RPMI7951 (cell line): Measurements from ENCODE around the gene NFYC. TPM values are rescaled to one million over a fixed set of nuclear protein-coding genes. Genes with fewer than 3 reads are reported as not detected.

Source experiments
- DNase-seq: peaks from one replicate; pipeline ENCODE4 v3.0.0-alpha.2; 2012; ENCODE audit warnings: low read depth
- total RNA-seq: library from RNA; depleted of rRNA; stranded (reverse); fragments of >200 nt; shearing (Covaris generic); gene quantifications from 2 replicates; pipeline ENCODE4 v1.2.3, GENCODE V29; 2014

Gene NFYC
- total RNA-seq, 1 experiment from 2014 or later: 26.1 TPM

DNA sequence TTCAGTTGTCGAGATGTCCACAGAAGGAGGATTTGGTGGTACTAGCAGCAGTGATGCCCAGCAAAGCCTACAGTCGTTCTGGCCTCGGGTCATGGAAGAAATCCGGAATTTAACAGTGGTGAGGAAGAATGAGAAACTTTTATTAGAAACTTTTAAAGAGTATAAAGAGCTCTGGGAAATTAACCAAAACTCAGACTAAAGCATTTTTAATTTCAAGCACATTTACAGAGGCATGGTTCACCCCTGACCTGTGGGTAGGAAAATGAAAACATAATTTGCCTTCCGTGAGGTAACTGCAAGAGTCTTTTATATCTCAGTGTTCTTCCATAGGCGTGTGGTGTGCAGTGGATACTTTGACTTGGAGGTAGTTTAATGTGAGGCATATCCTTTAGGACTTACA lies 47.3 kb downstream of the NFYC start:
- no peak for DNase-seq

DNA sequence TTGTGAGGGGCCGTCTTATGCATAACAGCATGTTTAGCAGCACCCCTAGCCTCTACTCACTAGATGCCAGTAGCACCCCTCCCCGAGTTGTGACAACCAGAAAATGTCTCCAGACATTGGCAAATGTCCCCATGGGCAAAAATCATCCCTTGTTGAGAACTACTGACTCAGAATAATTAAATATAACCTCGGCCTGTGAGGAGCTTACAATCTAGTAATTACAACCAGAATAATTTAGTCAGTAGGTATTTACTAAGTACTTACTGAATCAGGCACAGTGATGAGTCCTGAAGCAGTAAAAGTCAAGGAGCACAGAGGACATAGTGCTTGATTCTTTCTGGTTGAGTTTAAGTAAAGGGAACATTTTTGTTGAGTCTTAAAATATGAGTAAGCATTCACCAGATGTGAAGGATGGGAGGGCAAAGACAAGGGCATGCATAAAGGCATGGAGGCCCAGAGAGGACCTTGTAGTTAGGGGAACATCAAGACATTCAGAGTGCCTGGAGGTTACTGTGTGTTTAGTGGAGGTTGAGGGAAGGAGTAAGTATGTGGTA lies 48.0 kb downstream of the NFYC start:
- no peak for DNase-seq

DNA sequence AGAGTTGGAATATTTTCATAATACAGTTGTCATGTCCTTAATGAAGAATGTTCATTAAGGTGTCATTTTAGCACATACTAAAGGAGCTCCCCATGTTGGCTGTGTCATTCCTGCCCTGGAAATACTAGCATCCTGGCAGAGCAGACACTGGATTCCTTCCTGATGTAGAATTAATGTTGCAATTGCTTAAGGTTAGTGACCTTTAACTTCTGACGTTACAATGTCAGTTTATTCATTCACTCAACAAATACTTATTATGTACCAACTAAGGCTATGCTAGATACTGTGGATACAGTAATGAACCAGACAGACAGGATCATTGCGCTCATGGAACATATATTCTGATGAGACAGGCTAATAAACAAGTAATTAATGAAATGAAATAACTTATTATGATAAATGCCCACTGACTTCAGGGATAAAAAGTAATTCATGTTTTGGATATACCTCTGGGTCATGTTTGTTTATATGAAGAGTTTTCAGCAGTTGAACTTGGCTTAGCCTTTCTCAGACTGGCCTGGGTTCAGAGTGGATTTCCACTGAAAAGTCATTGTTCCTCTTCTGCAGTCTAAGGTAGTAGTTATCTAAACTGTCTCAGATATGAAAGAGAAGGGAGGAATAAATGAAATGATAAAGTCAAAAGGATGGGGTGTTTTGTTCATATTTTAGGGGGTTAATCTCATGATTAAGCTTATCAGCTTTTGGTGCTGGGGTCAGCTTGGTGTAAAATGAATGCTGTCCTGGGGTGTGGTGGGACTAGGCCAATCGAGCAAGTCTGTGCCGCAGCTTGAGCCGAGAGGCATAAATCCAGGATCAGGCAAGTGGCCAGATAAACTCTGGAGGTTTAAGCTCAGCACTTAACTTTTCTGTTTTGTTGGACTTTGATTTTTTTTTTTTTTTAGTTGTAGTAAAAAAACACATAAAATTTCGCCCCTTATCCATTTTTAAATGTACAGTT lies 48.8 kb downstream of the NFYC start:
- no peak for DNase-seq

DNA sequence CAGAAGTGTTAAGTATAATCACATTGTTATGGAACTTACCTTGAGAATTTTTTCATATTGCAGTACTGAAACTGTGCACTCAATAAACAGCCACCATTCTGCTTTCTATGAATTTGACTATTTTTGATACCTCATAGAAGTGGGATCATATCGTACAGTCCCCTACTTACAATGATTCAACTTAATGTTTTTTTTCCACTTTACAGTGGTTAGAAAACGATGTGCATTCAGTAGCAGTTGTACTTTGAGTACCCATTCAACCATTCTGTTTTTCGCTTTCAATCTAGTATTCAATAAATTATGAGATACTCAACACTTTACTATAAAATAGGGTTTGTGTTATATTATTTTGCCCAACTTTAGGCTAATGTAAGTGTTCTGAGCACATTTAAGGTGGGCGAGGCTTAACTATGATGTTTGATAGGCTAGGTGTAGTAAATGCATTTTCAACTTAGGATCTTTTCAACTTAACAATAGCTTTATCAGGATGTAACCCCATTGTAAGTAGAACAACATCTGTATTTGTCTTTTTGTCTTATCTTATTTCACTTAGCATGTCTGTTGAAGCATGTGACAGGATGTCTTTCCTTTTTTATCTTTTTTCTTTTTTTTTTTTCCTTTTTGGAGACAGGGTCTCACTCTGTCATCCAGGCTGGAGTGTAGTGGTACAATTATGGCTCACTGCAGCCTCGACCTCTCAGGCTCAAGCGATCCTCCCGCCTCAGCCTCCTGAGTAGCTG lies 49.7 kb downstream of the NFYC start:
- DNase-seq: no peak

DNA sequence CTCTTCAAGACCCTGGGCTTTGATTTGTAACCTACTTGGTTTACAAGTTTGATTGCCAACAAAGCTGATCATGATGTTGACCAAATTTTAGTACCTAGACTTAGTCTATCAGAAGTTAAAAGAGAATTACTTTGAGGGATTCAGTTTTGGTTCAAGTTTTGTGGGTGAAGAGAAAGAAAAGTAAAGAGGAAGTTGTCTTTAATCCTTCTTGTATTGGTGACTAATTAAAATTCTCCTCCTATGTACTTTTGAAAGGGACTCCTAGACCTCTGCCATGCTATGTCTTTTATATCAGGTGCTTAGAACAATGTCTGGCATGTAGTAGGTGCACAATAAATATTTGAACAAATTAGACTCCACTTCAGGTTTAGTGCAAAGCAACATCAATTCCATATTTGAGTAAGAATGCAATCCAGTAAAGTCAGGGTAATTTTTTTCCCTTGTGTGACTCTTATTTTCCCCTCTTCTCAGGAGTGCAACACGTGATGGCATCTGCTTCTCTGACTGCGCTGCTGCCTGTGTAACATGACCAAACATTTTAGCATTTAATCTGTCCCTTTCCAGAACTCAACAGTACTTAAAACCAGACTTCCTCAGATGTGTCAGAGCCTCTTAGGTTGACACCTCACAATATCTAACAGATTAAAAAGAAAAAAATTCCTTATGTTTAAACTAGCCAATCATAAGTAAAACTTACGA lies 51.0 kb downstream of the NFYC start:
- no peak for DNase-seq

DNA sequence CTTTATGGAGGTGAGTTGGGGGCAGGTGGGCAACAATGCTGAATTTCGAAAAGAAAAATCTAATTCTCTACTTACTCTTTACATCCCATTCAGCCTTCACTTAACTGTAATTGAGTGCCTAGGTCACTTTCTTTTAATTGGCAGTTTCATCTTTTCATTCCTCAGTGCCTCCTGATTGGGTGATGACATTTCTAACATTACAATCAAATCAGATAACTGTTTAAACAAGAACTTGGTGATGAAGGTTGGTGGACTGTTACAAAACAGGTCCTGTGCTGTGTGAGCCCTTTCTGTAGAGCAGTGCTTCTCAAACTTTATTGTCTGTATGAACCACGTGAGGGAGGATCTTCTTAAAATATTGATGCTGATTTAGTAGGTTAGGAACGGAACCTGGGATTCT lies 51.9 kb downstream of the NFYC start:
- DNase-seq: no peak

DNA sequence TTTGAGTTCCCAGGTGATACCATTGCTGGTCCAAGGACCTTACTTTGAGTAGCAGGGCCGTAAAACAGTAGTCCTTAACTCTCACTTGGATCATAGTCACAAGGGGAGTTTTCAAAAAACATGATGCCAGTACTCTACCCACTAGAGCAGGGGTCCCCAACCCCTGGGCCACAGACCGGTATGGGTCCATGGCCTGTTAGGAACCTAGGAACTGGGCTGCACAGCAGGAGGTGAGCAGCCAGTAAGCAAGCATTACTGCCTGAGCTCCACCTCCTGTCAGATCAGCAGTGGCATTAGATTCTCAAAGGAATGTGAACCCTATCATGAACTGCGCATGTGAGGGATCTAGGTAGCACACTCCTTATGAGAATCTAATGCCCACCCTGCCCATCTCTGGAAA lies 52.4 kb downstream of the NFYC start:
- no peak for DNase-seq

DNA sequence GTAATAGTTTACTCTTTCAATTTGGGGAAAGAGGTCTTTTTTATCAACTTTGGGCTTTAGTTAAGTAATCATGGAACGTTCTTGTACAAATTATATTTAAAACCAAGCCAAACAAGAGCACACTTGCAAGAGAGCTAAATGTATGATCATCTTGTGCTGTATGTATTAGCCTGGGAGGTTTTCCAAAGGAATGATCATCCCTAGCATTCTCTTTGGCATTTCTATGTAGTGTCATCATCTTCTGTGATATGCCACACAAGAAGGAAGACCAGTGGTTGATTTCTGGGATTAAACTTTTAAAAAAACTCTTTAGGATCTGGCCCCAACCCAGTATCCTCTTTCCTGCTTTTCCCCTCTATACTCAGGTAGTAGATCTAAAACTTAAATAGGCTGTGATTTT lies 53.7 kb downstream of the NFYC start:
- no peak for DNase-seq

DNA sequence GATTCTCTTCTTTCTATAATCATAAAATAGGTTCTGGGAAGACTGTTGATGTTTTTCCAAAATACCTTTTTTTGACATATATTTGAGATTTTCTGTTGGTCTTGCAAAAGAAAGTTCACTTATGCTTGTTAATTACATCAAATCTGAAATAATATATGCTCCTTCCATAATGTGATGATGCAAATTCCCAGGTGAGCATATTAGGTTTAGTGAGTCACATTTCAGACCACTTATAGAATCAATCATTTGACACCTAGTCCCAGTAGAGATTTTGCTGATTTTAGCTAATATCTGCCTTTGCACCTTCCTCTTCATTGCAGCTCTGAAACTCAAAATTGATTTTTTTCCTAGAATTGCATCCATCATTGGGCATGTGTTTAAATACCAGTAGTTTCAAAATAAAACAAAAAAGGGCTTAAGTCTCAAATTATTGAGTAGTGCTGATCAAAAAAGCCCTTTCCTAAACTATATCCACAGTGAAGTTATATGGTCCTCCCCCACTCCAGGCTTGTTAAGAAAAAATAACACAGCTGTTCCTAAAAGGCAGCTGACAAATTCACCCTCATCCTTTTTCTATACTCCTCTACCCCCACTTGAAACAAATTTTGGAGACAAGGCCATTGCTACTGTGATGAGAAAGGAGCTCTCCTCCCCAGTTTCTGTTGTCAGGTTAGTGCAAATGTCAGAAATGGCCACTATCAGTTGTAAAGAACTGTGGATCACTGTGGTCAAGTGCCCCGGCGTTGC lies 55.0 kb downstream of the NFYC start:
- no peak for DNase-seq

DNA sequence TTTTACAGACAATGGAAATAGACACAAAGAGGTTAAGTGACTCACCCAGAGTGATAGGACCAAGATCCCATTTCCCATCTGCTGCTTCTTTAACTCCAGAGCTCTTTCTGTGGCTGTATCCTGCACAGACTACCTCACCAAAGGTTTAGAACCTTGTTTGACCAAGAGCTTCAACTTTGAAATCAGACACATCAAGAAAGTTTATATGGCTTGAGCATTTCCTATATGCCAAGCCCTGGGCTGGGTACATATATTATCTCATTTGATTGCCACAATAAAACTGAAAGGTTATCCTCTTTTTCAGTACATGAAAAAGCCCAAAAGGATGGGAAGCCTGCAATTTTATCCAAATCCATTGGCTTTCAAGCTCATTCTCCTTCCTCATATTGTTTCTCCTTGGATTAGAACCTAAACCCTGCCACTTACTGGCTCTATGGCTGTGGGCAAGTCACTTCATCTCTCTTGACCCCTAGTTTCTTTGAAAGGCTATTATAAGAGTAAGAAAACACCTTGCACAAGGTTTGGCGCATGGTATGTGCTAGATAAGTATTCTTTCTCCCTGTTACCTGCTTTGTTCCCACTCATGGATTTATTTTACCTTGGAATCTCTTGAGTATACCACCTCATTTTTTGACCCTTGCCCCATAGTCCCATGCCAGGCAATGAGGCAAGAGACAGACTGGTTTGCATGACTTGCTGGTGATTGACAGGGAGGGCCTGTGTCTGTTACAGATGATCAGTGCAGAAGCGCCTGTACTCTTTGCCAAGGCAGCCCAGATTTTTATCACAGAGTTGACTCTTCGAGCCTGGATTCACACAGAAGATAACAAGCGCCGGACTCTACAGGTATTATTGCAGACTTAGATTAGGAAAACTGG lies 57.6 kb downstream of the NFYC start:
- DNase-seq: no peak

DNA sequence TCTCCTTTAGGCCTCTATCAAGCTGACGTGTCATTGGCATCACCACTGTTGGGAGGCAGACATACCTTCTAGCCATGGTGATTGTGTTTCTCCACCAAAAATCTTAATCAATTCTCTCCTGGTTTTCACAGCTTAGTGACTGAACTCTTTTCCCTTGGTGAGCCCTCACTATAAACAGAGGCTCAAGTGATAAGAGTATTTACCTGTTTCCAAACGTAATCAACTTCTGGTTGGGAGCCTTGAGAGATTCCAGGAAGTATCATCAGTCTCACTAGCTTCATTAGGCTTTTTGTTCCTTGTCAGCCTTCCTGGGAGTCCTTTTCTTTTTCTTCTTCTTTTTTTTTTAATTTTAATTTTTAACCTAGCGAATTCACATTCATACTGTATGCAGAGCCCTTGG lies 58.3 kb downstream of the NFYC start:
- no peak for DNase-seq

DNA sequence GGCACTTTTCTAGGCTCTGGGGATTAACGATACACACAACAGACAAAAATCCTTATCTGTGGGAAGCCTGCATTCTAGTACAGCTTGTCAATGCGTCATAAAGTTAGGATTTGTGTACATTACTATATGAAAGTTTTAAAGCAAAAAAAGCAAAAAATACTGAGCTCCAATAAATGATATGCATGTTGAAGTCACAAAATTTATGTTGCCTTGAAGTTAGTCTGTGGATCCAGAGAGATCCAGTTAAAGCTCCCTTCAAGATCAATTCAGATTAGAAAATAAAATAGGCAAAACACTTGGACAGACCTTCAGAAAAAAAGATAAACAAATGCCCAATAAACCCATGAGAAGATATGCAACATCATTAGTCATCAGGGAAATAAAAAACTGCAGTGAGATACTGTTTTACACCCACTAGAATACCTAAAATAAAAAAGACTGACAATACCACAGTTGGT lies 59.0 kb downstream of the NFYC start:
- no peak for DNase-seq

DNA sequence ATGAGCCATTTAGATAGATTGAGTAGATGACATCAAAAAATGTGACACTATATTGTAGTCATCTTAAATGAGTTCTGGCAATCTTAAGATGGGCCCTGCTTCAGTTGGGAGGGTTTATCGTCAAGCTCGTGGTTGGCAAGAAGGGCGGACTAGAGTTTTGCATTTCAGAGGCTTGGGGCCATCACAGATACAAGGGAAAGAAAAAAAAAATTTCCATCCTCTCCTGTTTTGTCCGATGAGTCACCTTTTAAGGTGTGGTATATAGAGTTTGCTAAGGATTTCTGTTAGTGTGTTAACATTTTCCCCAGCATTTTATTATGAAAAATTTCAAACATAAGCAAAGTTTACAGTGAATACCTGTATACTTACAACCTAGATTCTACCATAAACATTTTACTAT lies 60.3 kb downstream of the NFYC start:
- DNase-seq: no peak

DNA sequence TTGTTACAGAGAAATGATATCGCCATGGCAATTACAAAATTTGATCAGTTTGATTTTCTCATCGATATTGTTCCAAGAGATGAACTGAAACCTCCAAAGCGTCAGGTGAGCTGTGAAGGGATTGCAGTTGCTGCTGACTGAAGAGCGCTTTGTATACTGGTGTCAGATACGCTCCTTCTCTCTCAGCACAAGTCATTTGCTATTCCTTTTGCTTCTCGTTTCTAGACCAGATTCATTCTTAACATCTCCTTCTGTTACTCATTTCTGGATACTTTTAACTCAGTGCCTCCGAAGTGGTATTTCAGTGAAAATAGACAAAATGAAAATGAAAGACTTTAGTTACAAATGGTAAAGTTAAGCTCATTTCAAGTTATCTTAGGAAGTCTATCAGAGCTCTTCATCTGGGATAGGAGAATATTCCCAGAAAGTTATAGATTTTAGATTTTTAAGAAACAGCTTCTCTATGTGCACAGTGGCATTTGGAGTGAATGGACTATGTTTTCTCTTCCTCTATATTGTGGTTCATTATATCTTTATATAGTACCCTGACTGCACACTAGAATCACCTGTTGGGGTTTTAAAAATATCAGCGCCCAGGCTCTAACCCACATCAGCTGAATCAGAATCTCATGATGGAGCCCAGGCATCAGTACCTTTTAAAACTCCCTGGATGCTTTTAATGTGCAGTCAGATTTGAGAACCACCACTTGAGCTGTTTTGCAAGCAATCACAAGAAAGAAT lies 61.8 kb downstream of the NFYC start:
- DNase-seq: no peak

DNA sequence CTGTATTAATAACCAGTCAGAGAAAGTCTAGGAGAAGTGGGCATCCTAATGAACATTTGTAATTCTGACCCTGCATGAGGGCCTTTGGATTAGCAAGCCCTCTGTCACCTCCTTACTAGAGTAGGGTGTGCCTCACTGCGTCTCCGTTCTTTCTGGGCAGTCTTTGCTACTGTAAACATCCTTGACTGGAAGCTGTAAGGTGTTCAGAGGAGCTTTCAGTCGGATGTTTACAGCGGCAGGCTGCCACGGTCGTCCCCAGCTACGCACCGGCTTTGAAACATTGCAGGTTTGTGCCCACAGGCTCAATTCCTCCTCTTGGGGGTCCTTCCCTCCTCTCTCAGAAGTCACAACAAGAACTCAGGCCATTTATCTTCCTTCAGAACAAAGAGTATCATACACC lies 62.7 kb downstream of the NFYC start:
- DNase-seq: no peak

DNA sequence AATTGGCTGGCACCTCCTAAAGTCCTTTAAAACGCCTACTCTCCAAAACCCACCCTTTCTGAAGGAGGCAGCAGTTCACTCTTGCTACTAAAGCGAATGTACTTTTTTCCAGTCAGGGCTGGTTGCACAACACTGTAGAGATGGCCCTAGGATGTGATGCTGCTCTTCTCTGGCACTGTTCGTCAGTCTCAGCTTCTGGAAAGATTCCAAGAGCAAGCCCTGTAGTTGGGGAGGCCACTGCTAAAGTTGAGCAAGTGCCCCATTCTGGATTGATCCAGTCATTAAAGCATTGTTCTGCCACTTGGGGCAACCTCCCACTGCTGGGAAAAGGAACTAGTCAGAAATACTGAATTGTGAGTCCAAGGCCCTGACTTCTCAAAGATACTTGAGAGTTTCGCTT lies 63.6 kb downstream of the NFYC start:
- no peak for DNase-seq

DNA sequence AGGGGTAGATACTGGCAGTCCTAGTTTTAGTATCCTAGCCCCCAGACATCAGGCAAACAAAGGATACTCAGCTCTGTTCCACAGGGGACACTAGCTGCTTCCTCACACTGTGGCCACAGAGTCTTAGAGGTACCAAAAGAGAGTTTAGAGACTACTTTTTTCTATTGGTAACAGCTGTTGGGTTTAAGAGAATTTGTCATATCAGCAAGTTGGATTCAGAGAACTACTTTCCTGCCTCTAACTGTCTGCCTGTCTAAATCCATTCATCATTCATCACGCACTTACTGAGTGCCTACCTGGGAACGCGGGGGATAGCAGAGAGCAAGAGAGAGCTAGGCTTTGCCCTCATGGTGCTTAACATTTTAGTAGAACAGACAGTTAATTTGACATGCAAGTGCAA lies 65.0 kb downstream of the NFYC start:
- no peak for DNase-seq

DNA sequence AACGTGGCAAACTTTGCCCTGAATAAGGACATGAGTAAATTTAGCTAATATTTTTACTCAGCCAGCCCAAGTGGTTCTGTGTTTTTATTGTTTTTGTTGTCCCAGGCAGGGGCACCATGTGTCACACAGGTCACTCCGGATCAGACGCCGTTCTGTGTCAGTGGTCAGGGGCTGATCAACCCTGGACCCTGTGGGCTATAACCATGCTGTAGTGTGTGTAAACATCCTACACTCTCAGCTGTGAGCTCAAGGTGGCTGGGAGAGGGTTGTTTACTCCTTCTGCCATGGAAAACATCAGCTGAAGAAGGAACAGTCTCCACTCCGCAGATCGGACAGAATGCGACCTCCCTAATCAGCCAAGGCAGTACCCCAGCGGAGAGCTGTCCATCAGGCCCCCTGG lies 65.6 kb downstream of the NFYC start:
- DNase-seq: no peak

DNA sequence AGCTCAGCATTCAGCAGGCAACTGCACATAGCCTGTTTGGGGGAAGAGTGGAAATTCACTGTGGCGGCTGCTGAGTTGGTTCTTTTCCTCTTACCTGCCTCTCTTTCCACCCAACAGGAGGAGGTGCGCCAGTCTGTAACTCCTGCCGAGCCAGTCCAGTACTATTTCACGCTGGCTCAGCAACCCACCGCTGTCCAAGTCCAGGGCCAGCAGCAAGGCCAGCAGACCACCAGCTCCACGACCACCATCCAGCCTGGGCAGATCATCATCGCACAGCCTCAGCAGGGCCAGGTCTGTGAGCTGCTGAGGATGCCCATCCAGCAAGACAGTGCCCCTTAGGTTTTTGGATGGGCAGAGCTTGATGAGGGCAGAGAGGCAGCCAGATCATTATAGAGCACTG lies 66.5 kb downstream of the NFYC start:
- DNase-seq: no peak
